ENCODE results near the gene ALDOC. TPM values are rescaled to one million over a fixed set of nuclear protein-coding genes. Genes with fewer than 3 reads are reported as not detected.

Gene ALDOC
- total and polyA plus RNA-seq, 2 donors (not counting 1 experiment from before 2014, with no cell fraction given): 16.7 to 26.6 TPM

GRCh38 chr17:28533091-28533807 lies 43.4 kb downstream of the ALDOC start:
- no peaks in the 10 kb centered on the region for H3K4me1 Mint-ChIP-seq
- H3K36me3 ChIP-seq (replicated peaks in 1 of 2; ENCODE audit: control extremely low read depth in 1 of 2, control insufficient read depth in 1 of 2, extremely low read depth in 1 of 2, insufficient read depth in 2 of 2, low read length in 1 of 2): no peaks in the 10 kb centered on the region
- TF ChIP-seq EZH2 (IDR thresholded peaks at IDR 0.05; ENCODE audit: borderline replicate concordance, insufficient read depth, low read depth, low read length, poor library complexity, severe bottlenecking): no peak
- H3K4me3 ChIP-seq (ENCODE audit: control extremely low read depth in 1 of 5, extremely low read depth in 1 of 5, insufficient read depth in 1 of 5, low read depth in 2 of 5, low read length in 4 of 5): no peak overlapping the region
- H3K4me2 ChIP-seq (replicated peaks; ENCODE audit: low read depth, low read length, poor library complexity, severe bottlenecking): no peak overlapping the region
- ChIA-PET CTCF (interaction anchor here (0.5 kb wide), 1 partner anchor 30 kb away, joined by 4 read pairs; no protein-coding TSS in a partner anchor), POLR2A (no interaction called here)
- no peaks in the 10 kb centered on the region for H4K20me1 ChIP-seq (ENCODE audit: control insufficient read depth, insufficient read depth, low read length, poor library complexity, severe bottlenecking)
- H3K27me3 Mint-ChIP-seq: peaks cover 3% of the 10 kb centered on the region
- H3K79me2 ChIP-seq (ENCODE audit: control insufficient read depth, insufficient read depth, low read length): no peaks in the 10 kb centered on the region
- H3K27ac ChIP-seq (ENCODE audit: low read length in 2 of 2): no peak overlapping the region
- H3K9me3 Mint-ChIP-seq (ENCODE audit: insufficient read depth): no peaks in the 10 kb centered on the region
- no peak overlapping the region for H3K27ac Mint-ChIP-seq
- ATAC-seq (ENCODE audit: low read depth): no peak
- no peak overlapping the region for H2AFZ ChIP-seq (ENCODE audit: insufficient read depth, low read depth, low read length, poor library complexity, severe bottlenecking)
- H3K9me3 ChIP-seq (ENCODE audit: control extremely low read depth in 1 of 3, control insufficient read depth in 2 of 3, insufficient read depth in 1 of 3, low read length in 2 of 3): no peaks in the 10 kb centered on the region
- no peak for DNase-seq
- H3K9ac ChIP-seq (ENCODE audit: low read length): no peak overlapping the region
- H3K4me3 Mint-ChIP-seq: no peak overlapping the region
- intact Hi-C loops (cut with micrococcal nuclease): no loop called here
- WGBS (ENCODE audit: insufficient coverage): 82% methylated on average over 15 of the region's 16 CpGs
- no peaks in the 10 kb centered on the region for H3K4me1 ChIP-seq (ENCODE audit: control insufficient read depth in 2 of 2, insufficient read depth in 2 of 2, low read length in 2 of 2)
- peaks cover 0 to 2% (median 0%) of the 10 kb centered on the region in 4 experiments for H3K27me3 ChIP-seq (replicated peaks in 1 of 4; ENCODE audit: control extremely low read depth in 1 of 4, control insufficient read depth in 3 of 4, insufficient read depth in 4 of 4, low read length in 3 of 4)

- H3K27me3 Mint-ChIP-seq: peaks cover 3% of the 10 kb centered on the region
- no peaks in the 10 kb centered on the region for H3K79me2 ChIP-seq (ENCODE audit: control insufficient read depth, insufficient read depth, low read length)
- no peak overlapping the region for H3K4me3 Mint-ChIP-seq
- H2AFZ ChIP-seq (ENCODE audit: insufficient read depth, low read depth, low read length, poor library complexity, severe bottlenecking): no peak overlapping the region
- DNase-seq (no peak), ATAC-seq (ENCODE audit: low read depth) (no peak)
- no peak overlapping the region for H3K4me2 ChIP-seq (replicated peaks; ENCODE audit: low read depth, low read length, poor library complexity, severe bottlenecking)
- peaks cover 0 to 2% (median 0%) of the 10 kb centered on the region in 4 experiments for H3K27me3 ChIP-seq (replicated peaks in 1 of 4; ENCODE audit: control extremely low read depth in 1 of 4, control insufficient read depth in 3 of 4, insufficient read depth in 4 of 4, low read length in 3 of 4)
- no peaks in the 10 kb centered on the region for H3K9me3 ChIP-seq (ENCODE audit: control extremely low read depth in 1 of 3, control insufficient read depth in 2 of 3, insufficient read depth in 1 of 3, low read length in 2 of 3)
- H3K9me3 Mint-ChIP-seq (ENCODE audit: insufficient read depth): no peaks in the 10 kb centered on the region
- no peak for TF ChIP-seq EZH2 (IDR thresholded peaks at IDR 0.05; ENCODE audit: borderline replicate concordance, insufficient read depth, low read depth, low read length, poor library complexity, severe bottlenecking)
- TF ChIP-seq CTCF (IDR thresholded peaks at IDR 0.05): no peak
- 94% methylated on average over 5 of the region's 7 CpGs for WGBS (ENCODE audit: insufficient coverage)
- H3K4me1 ChIP-seq (ENCODE audit: control insufficient read depth in 2 of 2, insufficient read depth in 2 of 2, low read length in 2 of 2): no peaks in the 10 kb centered on the region
- intact Hi-C loops (cut with micrococcal nuclease): no loop called here
- H3K4me3 ChIP-seq (ENCODE audit: control extremely low read depth in 1 of 5, extremely low read depth in 1 of 5, insufficient read depth in 1 of 5, low read depth in 2 of 5, low read length in 4 of 5): no peak overlapping the region
- ChIA-PET CTCF (no interaction called here), POLR2A (interaction anchor here (0.6 kb wide), 1 partner anchor 16 kb away, joined by 3 read pairs; no protein-coding TSS in a partner anchor)
- no peak overlapping the region for H3K27ac ChIP-seq (ENCODE audit: low read length in 2 of 2)
- no peak overlapping the region for H3K27ac Mint-ChIP-seq
- no peaks in the 10 kb centered on the region for H3K4me1 Mint-ChIP-seq
- no peaks in the 10 kb centered on the region for H4K20me1 ChIP-seq (ENCODE audit: control insufficient read depth, insufficient read depth, low read length, poor library complexity, severe bottlenecking)
- no peaks in the 10 kb centered on the region for H3K36me3 ChIP-seq (replicated peaks in 1 of 2; ENCODE audit: control extremely low read depth in 1 of 2, control insufficient read depth in 1 of 2, extremely low read depth in 1 of 2, insufficient read depth in 2 of 2, low read length in 1 of 2)
- no peak overlapping the region for H3K9ac ChIP-seq (ENCODE audit: low read length)
Observed at GRCh38 chr17:28532050-28532960, 44.4 kb downstream of the ALDOC start.

Measured in B cell (primary cell).